Measurements from ENCODE around the gene TMIGD3. TPM values are rescaled to one million over a fixed set of nuclear protein-coding genes. Genes with fewer than 3 reads are reported as not detected.

Gene TMIGD3
- total RNA-seq, 1 experiment from 2014 or later, result 0.21 TPM

DNA sequence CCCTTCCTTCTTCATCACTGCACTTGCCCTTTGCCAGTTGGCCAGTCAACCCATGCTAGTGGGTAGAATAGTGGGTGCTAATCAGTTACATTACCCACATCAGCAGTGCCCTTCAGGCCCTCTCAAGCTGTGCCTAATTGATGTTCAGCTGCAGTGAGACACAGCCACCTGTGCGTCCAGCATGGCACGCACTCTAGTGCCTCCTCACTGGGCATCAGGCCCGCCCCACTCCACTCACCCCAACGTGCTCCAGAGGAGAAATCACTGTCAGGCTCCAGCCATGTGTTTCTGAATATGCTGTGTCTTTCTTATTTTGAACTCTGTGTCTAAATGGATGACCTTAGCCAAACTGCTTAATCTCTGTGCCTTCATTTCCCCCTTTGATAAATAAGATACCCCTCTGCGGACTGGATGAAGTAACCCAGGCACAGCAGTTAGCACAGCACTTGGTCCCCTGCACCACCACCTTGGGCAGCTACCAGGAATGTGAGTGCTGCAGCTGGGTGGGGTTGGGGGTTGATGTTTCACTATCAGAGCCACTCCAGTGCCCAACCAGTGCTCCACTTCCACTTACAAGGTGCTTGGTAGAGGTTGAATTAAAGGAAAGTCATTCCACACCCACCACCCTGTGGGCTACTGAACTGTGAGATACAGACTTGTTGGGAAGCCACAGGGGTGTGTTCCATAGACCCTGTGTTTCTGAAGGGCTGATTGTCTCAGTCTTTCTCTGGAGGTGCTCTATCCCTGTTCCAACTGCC lies 8.9 kb upstream of the TMIGD3 start:
- in situ Hi-C loops (cut with HindIII; ENCODE audit: low pct_unique_long_range_greater_than_20kb, low sequenced_read_pairs), result no loop called here
- DNase-seq (ENCODE audit: low read depth, low spot score), result no peak

GRCh38 chr1:111511370-111511769 lies 7.9 kb upstream of the TMIGD3 start:
- in situ Hi-C loops (cut with HindIII; ENCODE audit: low pct_unique_long_range_greater_than_20kb, low sequenced_read_pairs), result no loop called here
- DNase-seq (ENCODE audit: low read depth, low spot score), result no peak

GRCh38 chr1:111509997-111510375 lies 6.6 kb upstream of the TMIGD3 start:
- DNase-seq (ENCODE audit: low read depth, low spot score), result no peak
- in situ Hi-C loops (cut with HindIII; ENCODE audit: low pct_unique_long_range_greater_than_20kb, low sequenced_read_pairs), result no loop called here

DNA sequence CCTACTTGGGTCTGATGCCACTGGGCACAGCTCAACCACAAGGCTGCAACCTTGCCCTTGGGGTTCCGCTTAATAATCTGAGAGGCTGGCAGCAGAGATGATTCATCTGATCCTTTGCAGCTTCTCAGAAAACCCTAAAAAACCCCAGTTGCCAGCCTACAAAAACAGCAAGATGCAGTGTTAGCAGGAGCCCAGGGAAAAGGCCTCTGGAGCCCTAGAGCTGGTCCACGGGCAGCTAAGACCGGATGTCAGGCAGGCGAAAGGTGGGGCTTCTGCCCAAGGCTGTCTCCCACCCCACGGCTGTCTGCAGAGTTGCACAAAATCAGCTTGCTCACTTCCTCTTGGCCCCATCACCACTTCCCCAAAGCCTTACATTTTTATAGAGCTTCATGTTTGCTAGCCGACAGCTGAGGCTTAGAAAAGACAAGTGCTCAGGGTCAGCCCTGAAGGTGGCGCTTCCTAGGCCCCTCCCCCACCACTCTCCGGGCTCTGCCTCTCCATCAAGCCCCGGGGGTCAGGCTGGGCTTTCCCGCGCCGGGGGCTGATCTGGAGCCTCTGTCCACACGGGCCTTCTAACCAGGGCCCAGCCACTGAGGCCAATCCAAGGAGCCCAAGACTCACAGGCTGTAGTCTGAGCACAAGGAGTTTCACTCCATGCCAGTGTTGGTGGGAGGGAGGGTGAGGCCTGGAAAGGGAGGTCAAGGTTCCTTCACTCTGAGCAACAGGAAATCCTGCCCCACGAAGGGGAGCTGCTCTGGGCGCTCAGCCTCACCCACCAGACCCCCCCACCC lies 4.2 kb upstream of the TMIGD3 start:
- in situ Hi-C loops (cut with HindIII; ENCODE audit: low pct_unique_long_range_greater_than_20kb, low sequenced_read_pairs), result no loop called here
- DNase-seq (ENCODE audit: low read depth, low spot score), result no peak

DNA sequence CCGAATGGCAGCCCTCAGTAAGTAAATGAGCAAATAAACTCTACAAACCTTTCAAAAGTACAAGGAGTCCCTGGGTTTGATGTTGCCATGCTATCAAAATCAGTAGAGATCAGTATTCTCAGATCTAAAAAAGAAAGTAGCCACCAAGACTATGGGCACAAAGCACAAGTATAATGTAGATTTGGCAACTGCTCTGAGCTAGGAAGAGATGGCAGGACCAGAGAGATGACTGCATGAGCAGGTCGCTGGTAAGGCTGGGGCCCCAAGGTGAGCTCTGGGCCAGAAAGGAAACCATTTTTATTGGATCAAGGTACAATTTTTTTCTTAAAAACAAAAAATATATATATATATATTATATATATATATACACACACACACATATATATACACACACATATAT lies 3.1 kb upstream of the TMIGD3 start:
- DNase-seq (ENCODE audit: low read depth, low spot score), result no peak
- in situ Hi-C loops (cut with HindIII; ENCODE audit: low pct_unique_long_range_greater_than_20kb, low sequenced_read_pairs), result no loop called here

DNA sequence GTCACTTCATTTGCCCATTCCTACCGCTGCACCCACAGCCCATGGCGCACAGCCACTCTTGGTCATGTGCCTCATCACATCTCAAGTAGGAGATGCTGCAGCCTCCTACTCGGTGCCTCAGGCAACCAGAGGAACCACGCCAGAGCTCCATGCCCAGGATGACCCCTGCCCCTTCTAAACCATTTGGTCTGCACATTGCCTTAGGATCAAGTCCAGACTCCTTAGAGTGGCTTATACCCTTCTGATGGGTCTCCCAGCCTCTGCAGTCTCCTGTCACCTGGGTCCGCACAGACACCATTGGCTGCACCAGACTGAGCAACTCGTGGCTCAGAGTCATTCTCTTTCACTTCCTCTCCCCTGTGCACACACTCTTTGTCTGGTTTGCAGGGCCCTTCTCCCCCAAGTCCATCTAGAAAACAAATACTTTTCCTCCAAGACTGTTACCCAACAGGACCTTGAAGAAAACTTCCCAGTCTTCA lies 2.2 kb upstream of the TMIGD3 start:
- in situ Hi-C loops (cut with HindIII; ENCODE audit: low pct_unique_long_range_greater_than_20kb, low sequenced_read_pairs), result no loop called here
- no peak for DNase-seq (ENCODE audit: low read depth, low spot score)

DNA sequence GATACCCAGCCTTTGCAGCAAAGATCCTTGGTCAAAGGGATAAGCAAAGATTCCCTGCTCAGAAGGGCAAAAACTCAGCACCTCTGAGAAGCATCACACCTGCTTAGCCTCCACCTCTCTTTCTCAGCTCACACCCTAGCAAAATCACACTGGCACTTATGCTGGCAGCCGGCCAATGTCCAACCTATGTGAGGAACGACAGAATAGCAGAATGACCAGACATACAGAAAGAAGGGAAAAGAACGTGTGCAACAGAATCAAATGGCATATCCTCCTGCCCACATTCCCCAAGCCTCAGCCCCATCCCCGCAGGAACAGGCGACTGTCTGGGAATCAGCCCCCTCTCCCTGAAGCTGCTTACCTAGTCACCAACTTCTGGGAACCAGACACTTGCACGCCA lies 664 bp upstream of the TMIGD3 start:
- in situ Hi-C loops (cut with HindIII; ENCODE audit: low pct_unique_long_range_greater_than_20kb, low sequenced_read_pairs), result no loop called here
- DNase-seq (ENCODE audit: low read depth, low spot score), result no peak

GRCh38 chr1:111501645-111502044 lies 1.8 kb downstream of the TMIGD3 start:
- no peak for DNase-seq (ENCODE audit: low read depth, low spot score)
- in situ Hi-C loops (cut with HindIII; ENCODE audit: low pct_unique_long_range_greater_than_20kb, low sequenced_read_pairs), result no loop called here

DNA sequence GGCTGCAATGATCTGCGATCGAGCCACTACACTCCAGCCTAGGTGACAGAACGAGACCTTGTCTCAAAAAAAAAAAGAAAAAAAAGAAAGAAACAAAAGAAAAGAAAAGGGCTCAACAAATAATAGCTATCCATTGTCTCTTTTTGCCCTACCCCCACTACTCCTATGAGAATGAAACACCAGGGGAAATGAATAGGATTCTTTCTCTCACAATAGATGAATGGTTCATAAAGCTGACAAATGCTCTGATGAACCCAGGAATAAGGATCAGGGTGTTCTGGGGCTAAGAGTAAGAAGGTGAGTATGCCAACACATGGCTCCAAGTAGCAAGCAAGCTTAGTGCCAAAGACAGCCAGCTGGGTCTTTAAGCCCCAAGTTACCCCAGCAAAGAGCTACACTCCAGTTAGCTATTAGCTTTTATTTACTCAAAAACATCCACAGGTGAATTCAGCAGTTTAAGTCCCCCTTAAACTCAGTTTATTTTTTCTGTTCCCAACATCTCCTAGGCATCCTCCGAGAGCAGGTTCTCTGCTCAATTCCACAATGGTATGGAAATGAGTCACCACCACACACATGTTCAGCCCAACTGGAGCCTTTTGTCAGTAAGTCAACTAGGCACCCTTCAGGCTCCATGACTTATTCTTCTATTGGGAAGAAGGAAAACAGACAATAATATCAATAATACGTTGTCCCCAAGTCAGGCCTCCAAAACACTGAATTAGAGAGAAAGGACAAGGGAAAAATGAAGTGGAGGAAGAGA lies 4.2 kb downstream of the TMIGD3 start:
- in situ Hi-C loops (cut with HindIII; ENCODE audit: low pct_unique_long_range_greater_than_20kb, low sequenced_read_pairs), result no loop called here
- no peak for DNase-seq (ENCODE audit: low read depth, low spot score)

- in situ Hi-C loops (cut with HindIII; ENCODE audit: low pct_unique_long_range_greater_than_20kb, low sequenced_read_pairs), result no loop called here
- DNase-seq (ENCODE audit: low read depth, low spot score), result no peak
These were observed 5.8 kb downstream of the TMIGD3 start for GRCh38 chr1:111497592-111497991.

GRCh38 chr1:111496398-111496797 lies 7.0 kb downstream of the TMIGD3 start:
- in situ Hi-C loops (cut with HindIII; ENCODE audit: low pct_unique_long_range_greater_than_20kb, low sequenced_read_pairs), result no loop called here
- no peak for DNase-seq (ENCODE audit: low read depth, low spot score)

- in situ Hi-C loops (cut with HindIII; ENCODE audit: low pct_unique_long_range_greater_than_20kb, low sequenced_read_pairs), result no loop called here
- no peak for DNase-seq (ENCODE audit: low read depth, low spot score)
These were observed 12.4 kb downstream of the TMIGD3 start for GRCh38 chr1:111491070-111491469.

GRCh38 chr1:111490220-111490619 lies 13.2 kb downstream of the TMIGD3 start:
- in situ Hi-C loops (cut with HindIII; ENCODE audit: low pct_unique_long_range_greater_than_20kb, low sequenced_read_pairs), result no loop called here
- DNase-seq (ENCODE audit: low read depth, low spot score), result no peak

GRCh38 chr1:111489604-111490003 lies 13.8 kb downstream of the TMIGD3 start:
- DNase-seq (ENCODE audit: low read depth, low spot score), result peak; percentile 14
- in situ Hi-C loops (cut with HindIII; ENCODE audit: low pct_unique_long_range_greater_than_20kb, low sequenced_read_pairs), result no loop called here

DNA sequence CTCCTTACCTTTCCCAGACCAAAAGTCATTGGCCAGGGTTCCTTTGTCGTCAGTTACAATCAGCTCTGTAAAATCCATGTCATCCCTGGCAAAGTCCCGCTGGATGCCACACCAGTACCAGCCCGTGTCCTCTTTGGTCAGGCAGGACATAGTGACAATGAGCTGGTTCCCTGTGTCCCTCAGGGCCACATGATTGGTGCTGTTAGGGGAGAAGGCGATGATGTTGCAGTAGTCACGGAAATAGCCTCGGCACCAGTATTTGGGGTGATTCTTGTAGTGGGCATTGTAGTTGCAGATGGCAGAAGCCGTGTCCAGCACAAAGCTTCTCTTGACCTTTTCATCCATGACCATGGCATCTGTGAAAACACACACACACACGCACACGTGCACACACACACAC lies 14.8 kb downstream of the TMIGD3 start:
- no peak for DNase-seq (ENCODE audit: low read depth, low spot score)
- in situ Hi-C loops (cut with HindIII; ENCODE audit: low pct_unique_long_range_greater_than_20kb, low sequenced_read_pairs), result no loop called here

GRCh38 chr1:111487133-111487532 lies 16.3 kb downstream of the TMIGD3 start:
- DNase-seq (ENCODE audit: low read depth, low spot score), result no peak
- in situ Hi-C loops (cut with HindIII; ENCODE audit: low pct_unique_long_range_greater_than_20kb, low sequenced_read_pairs), result no loop called here

DNA sequence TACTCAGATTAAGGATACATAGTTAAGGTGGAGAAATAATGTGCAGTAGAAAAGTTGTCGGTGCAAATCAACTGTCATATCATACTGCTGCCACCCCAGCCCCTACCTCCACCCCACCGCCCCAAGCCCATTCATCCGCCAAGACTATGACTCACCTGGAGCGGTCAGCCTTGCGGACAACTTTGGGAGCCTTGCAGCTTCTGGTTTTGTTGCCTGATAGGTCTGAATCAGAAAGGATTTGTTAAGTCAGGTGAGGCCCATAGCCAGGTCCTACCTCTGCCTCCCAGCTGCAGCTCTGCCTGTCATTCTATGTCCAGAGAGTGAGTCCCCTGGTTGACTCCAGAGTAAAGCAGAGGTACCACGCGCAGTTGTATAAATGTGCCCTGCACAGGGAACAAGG lies 17.0 kb downstream of the TMIGD3 start:
- in situ Hi-C loops (cut with HindIII; ENCODE audit: low pct_unique_long_range_greater_than_20kb, low sequenced_read_pairs), result no loop called here
- DNase-seq (ENCODE audit: low read depth, low spot score), result no peak

DNA sequence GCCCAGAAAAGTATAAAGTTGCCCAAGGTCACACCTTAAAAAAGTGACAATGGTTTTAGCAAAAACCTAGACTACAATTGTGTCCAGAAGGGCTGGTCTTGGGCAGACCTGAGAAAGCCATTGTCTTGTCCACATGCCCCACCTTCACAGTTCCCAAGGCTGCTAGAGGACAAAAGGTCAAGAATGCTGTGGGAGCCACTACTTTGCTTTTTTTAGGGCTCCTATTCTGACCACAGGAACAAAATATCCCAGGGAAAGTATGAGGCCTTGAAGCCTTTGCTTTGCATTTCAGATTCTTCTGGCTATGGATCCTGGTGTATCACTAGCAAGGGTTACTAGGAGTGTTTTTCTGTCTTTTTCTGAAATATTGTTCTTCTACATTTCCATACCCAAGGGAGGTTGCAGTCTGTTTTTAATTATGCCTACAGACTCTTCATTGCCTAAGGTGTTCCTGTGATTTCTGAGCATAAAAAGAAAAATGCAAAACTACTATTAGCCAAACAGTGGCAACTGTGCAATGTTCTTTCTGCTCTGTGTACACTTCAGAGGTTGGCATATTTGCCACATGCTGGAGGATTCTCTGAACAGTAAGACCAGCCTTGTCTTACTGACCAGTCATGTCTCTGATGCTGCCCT lies 18.9 kb downstream of the TMIGD3 start:
- in situ Hi-C loops (cut with HindIII; ENCODE audit: low pct_unique_long_range_greater_than_20kb, low sequenced_read_pairs), result no loop called here
- no peak for DNase-seq (ENCODE audit: low read depth, low spot score)
